ENCODE measurements around the gene SLC16A5.

The SLC16A5 gene

GRCh38 chr17:75063201-75063600, 24.6 kb upstream of the SLC16A5 start:
- Histone ChIP-seq H3F3A (ENCODE audit: insufficient read depth, low read length) (peaks cover 23% of the 10 kb centered on the region), H3K9me3 (replicated peaks; ENCODE audit: insufficient read depth, low read length) (no peaks in the 10 kb centered on the region), H3K36me3 (replicated peaks; ENCODE audit: insufficient read depth, low read length) (no peaks in the 10 kb centered on the region; the same call in 1 of the 2 replicates), H3K4me3 (ENCODE audit: low read length) (no peak overlapping the region), H3K4me2 (ENCODE audit: low read depth, low read length) (no peak overlapping the region), H3K27me3 (replicated peaks; ENCODE audit: insufficient read depth, low read length) (no peaks in the 10 kb centered on the region), H4K20me1 (ENCODE audit: insufficient read depth, low read length) (no peaks in the 10 kb centered on the region), H3K9ac (ENCODE audit: low read length) (no peak overlapping the region), H3K27ac (ENCODE audit: low read length) (no peak overlapping the region), H3K79me2 (ENCODE audit: low read length) (no peaks in the 10 kb centered on the region), H3K9me2 (replicated peaks; ENCODE audit: insufficient read depth, low read length) (no peaks in the 10 kb centered on the region), H2AFZ (ENCODE audit: low read length) (no peak overlapping the region), H3K4me1 (ENCODE audit: low read length) (peaks cover 27% of the 10 kb centered on the region)
- no peak for DNase-seq
- TF ChIP-seq EZH2 (optimal IDR thresholded peaks at IDR 0.05; ENCODE audit: low read depth, low read length) (no peak), CTCF (IDR thresholded peaks at IDR 0.05; ENCODE audit: low read length) (no peak), EZH2phosphoT487 (IDR thresholded peaks at IDR 0.05; ENCODE audit: low read length) (no peak)

DNA sequence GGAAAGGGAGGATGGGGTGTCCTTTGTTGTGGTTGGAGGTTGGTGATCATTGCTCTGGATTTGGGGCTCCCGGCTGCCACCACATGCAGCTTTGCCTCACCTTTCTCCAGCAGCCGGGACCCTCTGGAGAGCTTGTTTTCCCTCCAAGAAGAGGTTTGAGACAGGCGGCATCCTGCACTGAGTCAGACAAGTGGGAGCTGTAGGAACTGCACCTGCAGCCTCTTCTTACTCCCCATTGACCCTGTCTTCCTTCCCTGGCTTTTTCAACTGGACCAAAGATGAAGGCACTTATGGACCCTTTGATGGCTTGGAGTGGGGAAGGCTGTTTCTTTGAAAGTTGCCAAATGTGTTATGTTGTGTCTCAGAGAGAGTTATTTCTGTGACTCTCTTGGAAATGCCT, 24.1 kb upstream of the SLC16A5 start:
- Histone ChIP-seq H3F3A (ENCODE audit: insufficient read depth, low read length) (peaks cover 23% of the 10 kb centered on the region), H3K9me2 (replicated peaks; ENCODE audit: insufficient read depth, low read length) (no peaks in the 10 kb centered on the region), H3K27me3 (replicated peaks; ENCODE audit: insufficient read depth, low read length) (no peaks in the 10 kb centered on the region), H3K4me1 (ENCODE audit: low read length) (peaks cover 27% of the 10 kb centered on the region), H3K9ac (ENCODE audit: low read length) (no peak overlapping the region), H2AFZ (ENCODE audit: low read length) (no peak overlapping the region), H3K9me3 (replicated peaks; ENCODE audit: insufficient read depth, low read length) (no peaks in the 10 kb centered on the region), H3K4me2 (ENCODE audit: low read depth, low read length) (no peak overlapping the region), H3K4me3 (ENCODE audit: low read length) (no peak overlapping the region), H3K79me2 (ENCODE audit: low read length) (no peaks in the 10 kb centered on the region), H3K27ac (ENCODE audit: low read length) (no peak overlapping the region), H4K20me1 (ENCODE audit: insufficient read depth, low read length) (no peaks in the 10 kb centered on the region), H3K36me3 (replicated peaks; ENCODE audit: insufficient read depth, low read length) (no peaks in the 10 kb centered on the region; the same call in 1 of the 2 replicates)
- DNase-seq = no peak
- no peak for TF ChIP-seq EZH2phosphoT487 (IDR thresholded peaks at IDR 0.05; ENCODE audit: low read length)
- TF ChIP-seq CTCF (IDR thresholded peaks at IDR 0.05; ENCODE audit: low read length) = no peak
- TF ChIP-seq EZH2 (optimal IDR thresholded peaks at IDR 0.05; ENCODE audit: low read depth, low read length) = no peak

DNA sequence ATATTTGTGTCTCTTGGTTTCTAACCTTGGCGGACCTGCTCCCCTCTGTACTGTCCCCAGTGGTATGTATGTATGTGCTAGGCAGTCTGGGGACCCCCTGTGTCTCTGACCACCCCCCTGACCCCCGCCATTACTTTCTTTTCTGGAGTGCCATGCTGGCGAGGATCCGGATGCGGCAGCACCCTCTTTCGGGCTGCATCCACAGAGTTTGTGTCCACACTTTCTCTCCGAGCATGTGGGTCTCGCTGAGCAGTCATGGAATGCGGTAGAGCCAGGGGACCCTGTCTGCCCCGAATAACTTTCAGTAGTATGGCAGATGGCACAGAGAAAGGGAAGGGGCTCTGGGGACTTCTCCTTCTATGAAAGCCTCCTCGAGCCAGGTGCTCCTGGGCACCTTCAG, 23.7 kb upstream of the SLC16A5 start:
- Histone ChIP-seq H3K4me3 (ENCODE audit: low read length) (no peak overlapping the region), H3K4me2 (ENCODE audit: low read depth, low read length) (no peak overlapping the region), H3K27me3 (replicated peaks; ENCODE audit: insufficient read depth, low read length) (no peaks in the 10 kb centered on the region), H3K9ac (ENCODE audit: low read length) (no peak overlapping the region), H3K79me2 (ENCODE audit: low read length) (no peaks in the 10 kb centered on the region), H3K4me1 (ENCODE audit: low read length) (peaks cover 27% of the 10 kb centered on the region), H3K36me3 (replicated peaks; ENCODE audit: insufficient read depth, low read length) (no peaks in the 10 kb centered on the region; the same call in 1 of the 2 replicates), H3F3A (ENCODE audit: insufficient read depth, low read length) (peaks cover 23% of the 10 kb centered on the region), H3K27ac (ENCODE audit: low read length) (no peak overlapping the region), H3K9me3 (replicated peaks; ENCODE audit: insufficient read depth, low read length) (no peaks in the 10 kb centered on the region), H2AFZ (ENCODE audit: low read length) (no peak overlapping the region), H4K20me1 (ENCODE audit: insufficient read depth, low read length) (no peaks in the 10 kb centered on the region), H3K9me2 (replicated peaks; ENCODE audit: insufficient read depth, low read length) (no peaks in the 10 kb centered on the region)
- TF ChIP-seq CTCF (IDR thresholded peaks at IDR 0.05; ENCODE audit: low read length) (no peak), EZH2 (optimal IDR thresholded peaks at IDR 0.05; ENCODE audit: low read depth, low read length) (no peak), EZH2phosphoT487 (IDR thresholded peaks at IDR 0.05; ENCODE audit: low read length) (no peak)
- no peak for DNase-seq

Data from MM.1S (cell line).